NB4 (cell line): ENCODE measurements around the gene COPE.

Source experiments
- MYC ChIP-seq: IDR thresholded peaks from 2 replicates; pipeline ENCODE4 v1.6.1; 2011; ENCODE audit warnings: low read depth, low read length
- POLR2A ChIP-seq: IDR thresholded peaks from 2 replicates; pipeline ENCODE4 v1.6.1; 2011; ENCODE audit warnings: mild to moderate bottlenecking; ENCODE audit not compliant: insufficient read length; ENCODE audit errors: extremely low read depth
- TF ChIP-seq, protein P1 (sequence below): IDR thresholded peaks from one replicate; pipeline ENCODE4 v1.5.1; 2012; ENCODE audit warnings: low read depth, low read length
- TF ChIP-seq, protein P2 (sequence below): IDR thresholded peaks from 2 replicates; pipeline ENCODE4 v1.6.1; 2011; ENCODE audit warnings: low read depth, low read length

DNA sequence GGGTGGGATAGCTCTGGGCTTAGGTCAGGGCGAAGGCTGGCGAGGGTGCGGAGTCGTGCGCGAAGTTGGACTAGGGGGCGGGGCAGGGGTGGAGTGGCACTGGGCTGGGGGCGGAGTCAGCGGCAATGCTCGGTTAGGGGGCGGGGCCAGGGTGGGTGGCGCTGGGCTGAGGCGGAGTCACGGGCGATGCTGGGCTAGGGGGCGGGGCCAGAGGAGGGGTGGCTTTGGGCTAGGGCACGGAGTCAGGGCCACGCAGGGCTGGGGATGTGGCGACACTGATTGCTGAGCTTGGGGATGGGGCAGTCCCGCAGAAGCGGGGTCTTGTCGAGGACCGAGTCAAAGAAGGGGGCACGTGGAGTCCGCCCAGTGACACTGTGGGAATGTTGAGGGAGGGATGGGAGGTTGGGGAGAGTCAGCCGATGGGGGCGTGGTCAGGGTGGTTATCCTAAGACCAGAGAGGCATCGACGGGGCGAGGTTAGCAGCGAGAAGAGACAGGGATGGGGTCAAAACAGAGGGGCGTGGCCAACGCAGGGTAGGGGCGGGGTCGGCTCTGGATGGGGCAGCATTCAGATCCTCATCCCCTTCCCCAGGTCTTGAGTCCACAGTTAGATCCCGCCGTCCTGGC lies 13.1 kb upstream of the COPE start:
- TF ChIP-seq, protein P1, sequence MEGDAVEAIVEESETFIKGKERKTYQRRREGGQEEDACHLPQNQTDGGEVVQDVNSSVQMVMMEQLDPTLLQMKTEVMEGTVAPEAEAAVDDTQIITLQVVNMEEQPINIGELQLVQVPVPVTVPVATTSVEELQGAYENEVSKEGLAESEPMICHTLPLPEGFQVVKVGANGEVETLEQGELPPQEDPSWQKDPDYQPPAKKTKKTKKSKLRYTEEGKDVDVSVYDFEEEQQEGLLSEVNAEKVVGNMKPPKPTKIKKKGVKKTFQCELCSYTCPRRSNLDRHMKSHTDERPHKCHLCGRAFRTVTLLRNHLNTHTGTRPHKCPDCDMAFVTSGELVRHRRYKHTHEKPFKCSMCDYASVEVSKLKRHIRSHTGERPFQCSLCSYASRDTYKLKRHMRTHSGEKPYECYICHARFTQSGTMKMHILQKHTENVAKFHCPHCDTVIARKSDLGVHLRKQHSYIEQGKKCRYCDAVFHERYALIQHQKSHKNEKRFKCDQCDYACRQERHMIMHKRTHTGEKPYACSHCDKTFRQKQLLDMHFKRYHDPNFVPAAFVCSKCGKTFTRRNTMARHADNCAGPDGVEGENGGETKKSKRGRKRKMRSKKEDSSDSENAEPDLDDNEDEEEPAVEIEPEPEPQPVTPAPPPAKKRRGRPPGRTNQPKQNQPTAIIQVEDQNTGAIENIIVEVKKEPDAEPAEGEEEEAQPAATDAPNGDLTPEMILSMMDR: no peak
- no peak for TF ChIP-seq MYC
- no peak for TF ChIP-seq POLR2A
- TF ChIP-seq, protein P2, sequence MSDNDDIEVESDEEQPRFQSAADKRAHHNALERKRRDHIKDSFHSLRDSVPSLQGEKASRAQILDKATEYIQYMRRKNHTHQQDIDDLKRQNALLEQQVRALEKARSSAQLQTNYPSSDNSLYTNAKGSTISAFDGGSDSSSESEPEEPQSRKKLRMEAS: no peak
